Measurements from ENCODE around the gene SMS.

DNA sequence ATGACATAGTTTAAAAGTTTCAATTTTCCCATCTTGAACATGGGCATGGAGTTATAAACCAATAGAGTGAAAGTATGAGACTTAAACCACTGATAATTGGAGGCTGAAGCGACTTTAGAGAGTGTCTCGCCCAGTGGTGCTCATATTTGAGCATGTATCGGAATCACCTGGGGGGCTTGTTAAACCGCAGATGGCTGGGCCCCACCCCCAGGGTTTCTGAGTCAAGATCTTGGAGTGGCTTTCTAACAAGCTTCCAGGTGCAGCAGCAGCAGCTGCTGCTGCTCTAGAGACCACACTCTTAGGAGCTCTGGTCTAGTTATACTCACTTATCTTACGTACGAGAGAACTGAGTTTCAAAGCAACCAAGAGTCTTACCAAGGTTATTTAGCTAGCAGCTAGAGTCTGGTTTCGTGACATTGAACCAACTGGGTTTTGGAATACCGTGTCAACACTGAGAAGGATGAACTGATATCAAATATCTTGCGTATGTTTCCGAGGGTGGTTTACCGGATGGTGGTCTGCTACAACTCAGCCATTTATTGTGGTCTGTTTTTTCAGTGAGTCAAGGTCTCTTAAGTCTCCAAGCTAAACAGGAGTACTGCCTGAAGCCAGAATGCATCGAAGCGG, 97.5 kb downstream of the SMS start:
- TF ChIP-seq, protein P1, sequence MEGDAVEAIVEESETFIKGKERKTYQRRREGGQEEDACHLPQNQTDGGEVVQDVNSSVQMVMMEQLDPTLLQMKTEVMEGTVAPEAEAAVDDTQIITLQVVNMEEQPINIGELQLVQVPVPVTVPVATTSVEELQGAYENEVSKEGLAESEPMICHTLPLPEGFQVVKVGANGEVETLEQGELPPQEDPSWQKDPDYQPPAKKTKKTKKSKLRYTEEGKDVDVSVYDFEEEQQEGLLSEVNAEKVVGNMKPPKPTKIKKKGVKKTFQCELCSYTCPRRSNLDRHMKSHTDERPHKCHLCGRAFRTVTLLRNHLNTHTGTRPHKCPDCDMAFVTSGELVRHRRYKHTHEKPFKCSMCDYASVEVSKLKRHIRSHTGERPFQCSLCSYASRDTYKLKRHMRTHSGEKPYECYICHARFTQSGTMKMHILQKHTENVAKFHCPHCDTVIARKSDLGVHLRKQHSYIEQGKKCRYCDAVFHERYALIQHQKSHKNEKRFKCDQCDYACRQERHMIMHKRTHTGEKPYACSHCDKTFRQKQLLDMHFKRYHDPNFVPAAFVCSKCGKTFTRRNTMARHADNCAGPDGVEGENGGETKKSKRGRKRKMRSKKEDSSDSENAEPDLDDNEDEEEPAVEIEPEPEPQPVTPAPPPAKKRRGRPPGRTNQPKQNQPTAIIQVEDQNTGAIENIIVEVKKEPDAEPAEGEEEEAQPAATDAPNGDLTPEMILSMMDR (IDR thresholded peaks at IDR 0.05) = no peak
- no peak for TF ChIP-seq EZH2 (IDR thresholded peaks at IDR 0.05; ENCODE audit: borderline replicate concordance, insufficient read depth, low read depth, low read length, poor library complexity, severe bottlenecking)

All from B cell (primary cell).